ACC112 (cell line): ENCODE results near the gene TUBGCP6.

Experiments
- H2AFZ ChIP-seq: fragments of 200-600 bp; sonication (generic); one replicate; pipeline ENCODE4 v1.6.0; 2017; ENCODE audit warnings: antibody characterized with exemption, low read length; ENCODE audit not compliant: unreplicated experiment
- H3K27ac ChIP-seq: fragments of 200-600 bp; sonication (generic); 2 replicates; pipeline ENCODE4 v1.5.1; 2014; ENCODE audit warnings: low read depth, mild to moderate bottlenecking, antibody characterized with exemption, low read length, moderate library complexity
- H3K27me3 ChIP-seq: fragments of 200-600 bp; sonication (generic); 2 replicates; pipeline ENCODE4 v1.6.1; 2014; ENCODE audit warnings: mild to moderate bottlenecking, antibody characterized with exemption, low read length, moderate library complexity, mixed read lengths; ENCODE audit not compliant: insufficient read depth
- H3K36me3 ChIP-seq: fragments of 200-600 bp; sonication (generic); 2 replicates; pipeline ENCODE4 v1.6.1; 2016; ENCODE audit warnings: mild to moderate bottlenecking, antibody characterized with exemption, low read length, moderate library complexity, mixed read lengths; ENCODE audit not compliant: insufficient read depth
- H3K4me1 ChIP-seq: fragments of 200-600 bp; sonication (generic); one replicate; pipeline ENCODE4 v1.6.1; 2016; ENCODE audit warnings: low read length, mixed read lengths; ENCODE audit not compliant: insufficient read depth, unreplicated experiment, control insufficient read depth
- H3K4me3 ChIP-seq: fragments of 200-600 bp; sonication (generic); 2 replicates; pipeline ENCODE4 v1.5.1; 2014; ENCODE audit warnings: mild to moderate bottlenecking, low read depth, low read length
- H3K79me2 ChIP-seq: fragments of 200-600 bp; sonication (generic); one replicate; pipeline ENCODE4 v1.6.0; 2016; ENCODE audit warnings: low read length; ENCODE audit not compliant: control insufficient read depth, unreplicated experiment, insufficient read depth

Gene TUBGCP6

GRCh38 chr22:50175191-50175461 is 69.7 kb downstream of the TUBGCP6 start:
- H3K27me3 ChIP-seq, result no peaks in the 10 kb centered on the region
- no peaks in the 10 kb centered on the region for H3K36me3 ChIP-seq
- H3K27ac ChIP-seq, result no peak overlapping the region
- no peaks in the 10 kb centered on the region for H3K79me2 ChIP-seq
- H3K4me1 ChIP-seq, result no peaks in the 10 kb centered on the region
- no peak overlapping the region for H3K4me3 ChIP-seq
- no peak overlapping the region for H2AFZ ChIP-seq

GRCh38 chr22:50174382-50175190 is 70.2 kb downstream of the TUBGCP6 start:
- Histone ChIP-seq H3K36me3 (no peaks in the 10 kb centered on the region), H3K79me2 (no peaks in the 10 kb centered on the region), H3K27me3 (no peaks in the 10 kb centered on the region), H3K4me3 (no peak overlapping the region), H3K27ac (no peak overlapping the region), H2AFZ (no peak overlapping the region), H3K4me1 (no peaks in the 10 kb centered on the region)

GRCh38 chr22:50173983-50174355 is 70.9 kb downstream of the TUBGCP6 start:
- Histone ChIP-seq H3K27ac (no peak overlapping the region), H3K4me3 (no peak overlapping the region), H2AFZ (no peak overlapping the region), H3K79me2 (no peaks in the 10 kb centered on the region), H3K36me3 (no peaks in the 10 kb centered on the region), H3K27me3 (no peaks in the 10 kb centered on the region), H3K4me1 (no peaks in the 10 kb centered on the region)

GRCh38 chr22:50173311-50173982 is 71.4 kb downstream of the TUBGCP6 start:
- Histone ChIP-seq H2AFZ (no peak overlapping the region), H3K36me3 (no peaks in the 10 kb centered on the region), H3K27ac (no peak overlapping the region), H3K27me3 (no peaks in the 10 kb centered on the region), H3K4me3 (no peak overlapping the region), H3K79me2 (no peaks in the 10 kb centered on the region), H3K4me1 (no peaks in the 10 kb centered on the region)

GRCh38 chr22:50171965-50172421 is 72.8 kb downstream of the TUBGCP6 start:
- H2AFZ ChIP-seq, result no peak overlapping the region

GRCh38 chr22:50171319-50171964 is 73.4 kb downstream of the TUBGCP6 start:
- Histone ChIP-seq H3K27ac (no peak overlapping the region), H3K4me3 (0 out of 2 replicates have a peak overlapping the region, but pooled peaks have one; percentile 71), H3K27me3 (no peaks in the 10 kb centered on the region), H2AFZ (no peak overlapping the region), H3K79me2 (no peaks in the 10 kb centered on the region), H3K4me1 (no peaks in the 10 kb centered on the region), H3K36me3 (no peaks in the 10 kb centered on the region)

More at GRCh38 chr22:50171965-50172421, 72.8 kb downstream of the TUBGCP6 start:
- no peaks in the 10 kb centered on the region for H3K27me3 ChIP-seq
- no peaks in the 10 kb centered on the region for H3K36me3 ChIP-seq
- no peaks in the 10 kb centered on the region for H3K4me1 ChIP-seq
- no peak overlapping the region for H3K4me3 ChIP-seq
- H3K79me2 ChIP-seq, result no peaks in the 10 kb centered on the region
- no peak overlapping the region for H3K27ac ChIP-seq

- H3K27ac ChIP-seq, result no peak within 1 kb of the TSS
- H3K27me3 ChIP-seq, result no peaks in the 10 kb centered on the region
- peak within 1 kb of the TSS; percentile 71 for H3K4me3 ChIP-seq
- H3K4me1 ChIP-seq, result no peaks in the 10 kb centered on the region
- H2AFZ ChIP-seq, result no peak within 1 kb of the TSS
- no peaks in the 10 kb centered on the region for H3K36me3 ChIP-seq
- no peaks in the 10 kb centered on the region for H3K79me2 ChIP-seq
Observed at GRCh38 chr22:50170453-50171318, 74.1 kb downstream of the TUBGCP6 start, which contains the start of gene PANX2. Gene PANX2, plus strand, starts transcription at chr22:50170731. Its CDS starts 0 bp downstream, at chr22:50170731.

- Histone ChIP-seq H3K27ac (no peak overlapping the region), H2AFZ (no peak overlapping the region), H3K4me1 (no peaks in the 10 kb centered on the region), H3K4me3 (peak overlapping the region; percentile 60; the same call in 1 of the 2 replicates), H3K79me2 (no peaks in the 10 kb centered on the region), H3K27me3 (no peaks in the 10 kb centered on the region), H3K36me3 (no peaks in the 10 kb centered on the region)
Observed at GRCh38 chr22:50169774-50170341, 75.0 kb downstream of the TUBGCP6 start.

GRCh38 chr22:50169181-50169759 is 75.6 kb downstream of the TUBGCP6 start:
- Histone ChIP-seq H3K27ac (no peak overlapping the region), H2AFZ (no peak overlapping the region), H3K27me3 (no peaks in the 10 kb centered on the region), H3K79me2 (no peaks in the 10 kb centered on the region), H3K36me3 (no peaks in the 10 kb centered on the region), H3K4me3 (0 out of 2 replicates have a peak overlapping the region, but pooled peaks have one; percentile 60), H3K4me1 (no peaks in the 10 kb centered on the region)
